RWPE1 (cell line): ENCODE data around the gene GNRH2.
"Not testable (repeated sequence)": the region's sequence is repeated elsewhere in the genome, so short reads cannot be mapped to it uniquely, and the experiment has no call there.

Experiments used
- CTCF ChIA-PET: fragments of 350-600 bp; sonication (Branson Sonifier 250); formaldehyde crosslinking; extraction: SDS; loops from one replicate; lab custom pipeline; 2021; lab: Yijun Ruan, JAX
- POLR2A ChIA-PET: fragments of 400-600 bp; formaldehyde crosslinking; extraction: SDS; loops from one replicate; lab custom pipeline; 2020; ENCODE audit warnings: antibody characterized with exemption; ENCODE audit not compliant: low non-redundant PET; lab: Yijun Ruan, JAX
- DNase-seq: peaks from one replicate; pipeline ENCODE4 v3.0.0; 2012; ENCODE audit warnings: low spot score
- H3K27ac ChIP-seq: fragments of 450-650 bp; 2 replicates; pipeline ENCODE4 v1.5.1; 2017
- CTCF ChIP-seq: fragments of 450-650 bp; conservative IDR thresholded peaks from 2 replicates; pipeline ENCODE4 v1.5.1; 2017; ENCODE audit warnings: low read depth, mild to moderate bottlenecking

Gene GNRH2

GRCh38 chr20:3045816-3046676, 2.6 kb downstream of the GNRH2 start, which contains the start of gene MRPS26:
MRPS26 (plus strand) TSS chr20:3046052; CDS start chr20:3046069, 17 bp downstream.
- ChIA-PET CTCF (no interaction called here), POLR2A (interaction anchor here (0.6 to 1.2 kb wide), 2 partner anchors 16 to 233 kb away, joined by 3 to 4 read pairs; no protein-coding TSS in a partner anchor)
- H3K27ac ChIP-seq = peak within 1 kb of the TSS; percentile 80
- peak; percentile 88 for DNase-seq
- TF ChIP-seq CTCF = no peak

- DNase-seq = peak; percentile 63
- ChIA-PET CTCF (interaction anchor here (0.9 kb wide), 1 partner anchor 181 kb away, joined by 3 read pairs; no protein-coding TSS in a partner anchor), POLR2A (no interaction called here)
- no peak for TF ChIP-seq CTCF
- peak overlapping the region; percentile 80 for H3K27ac ChIP-seq
Measured at GRCh38 chr20:3046677-3047462, 3.4 kb downstream of the GNRH2 start.

GRCh38 chr20:3047486-3048419, 4.3 kb downstream of the GNRH2 start:
- no peak overlapping the region for H3K27ac ChIP-seq
- no peak for DNase-seq
- ChIA-PET CTCF (interaction anchor here (0.9 kb wide), 1 partner anchor 182 kb away, joined by 3 read pairs; no protein-coding TSS in a partner anchor), POLR2A (no interaction called here)
- no peak for TF ChIP-seq CTCF

- H3K27ac ChIP-seq = no peak overlapping the region; the same call in 1 of the 2 replicates
- ChIA-PET CTCF (no interaction called here), POLR2A (no interaction called here)
- no peak for DNase-seq
- no peak for TF ChIP-seq CTCF
Measured at GRCh38 chr20:3051385-3052019, 8.1 kb downstream of the GNRH2 start.

GRCh38 chr20:3059489-3059888, 16.1 kb downstream of the GNRH2 start:
- ChIA-PET CTCF (no interaction called here), POLR2A (no interaction called here)
- H3K27ac ChIP-seq = no peak overlapping the region
- no peak for TF ChIP-seq CTCF
- no peak for DNase-seq

DNA sequence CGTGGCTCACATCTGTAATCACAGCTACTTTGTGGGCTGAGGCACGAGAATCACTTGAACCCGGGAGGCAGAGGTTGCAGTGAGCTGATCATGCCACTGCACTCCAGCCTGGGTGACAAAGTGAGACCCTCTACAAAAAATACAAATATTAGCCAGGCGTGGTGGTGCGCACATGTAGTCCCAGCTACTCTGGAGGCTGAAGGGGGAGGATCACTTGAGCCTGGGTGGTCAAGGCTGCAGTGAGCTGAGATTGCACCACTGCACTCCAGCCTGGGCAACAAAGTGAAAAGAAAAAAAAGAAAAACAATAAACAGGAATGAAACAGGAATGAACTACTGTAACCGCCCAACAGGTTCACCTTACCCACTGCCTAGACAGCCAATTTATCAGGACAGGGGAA, 20.7 kb downstream of the GNRH2 start:
- H3K27ac ChIP-seq, DNase-seq, POLR2A ChIA-PET: not testable (repeated sequence)
- CTCF ChIA-PET = interaction anchor here (0.6 kb wide), 1 partner anchor 56 kb away, joined by 5 read pairs; no protein-coding TSS in a partner anchor
